Chondrocyte (in vitro differentiated cells): ENCODE measurements around the gene TOMT. TPM values are rescaled to one million over a fixed set of nuclear protein-coding genes. Genes with fewer than 3 reads are reported as not detected.

Experiments
- DNase-seq: peaks from one replicate; pipeline ENCODE4 v3.0.0; 2021; ENCODE audit warnings: mixed read lengths, low spot score
- H3K27ac Mint-ChIP-seq: one replicate; pipeline ENCODE4 v1.8.0; 2021; ENCODE audit warnings: mild to moderate bottlenecking, moderate library complexity, mixed read lengths; ENCODE audit not compliant: unreplicated experiment
- H3K27me3 Mint-ChIP-seq: 2 replicates; pipeline ENCODE4 v1.8.0; 2021; ENCODE audit warnings: low read depth, mixed read lengths
- H3K36me3 Mint-ChIP-seq: 2 replicates; pipeline ENCODE4 v1.8.0; 2021; ENCODE audit warnings: low read depth, mixed read lengths
- H3K4me1 Mint-ChIP-seq: 2 replicates; pipeline ENCODE4 v1.8.0; 2021; ENCODE audit warnings: low read depth, mild to moderate bottlenecking, mixed read lengths
- H3K4me3 Mint-ChIP-seq: one replicate; pipeline ENCODE4 v1.8.0; 2021; ENCODE audit warnings: mild to moderate bottlenecking, moderate library complexity, mixed read lengths; ENCODE audit not compliant: unreplicated experiment
- H3K9me3 Mint-ChIP-seq: 2 replicates; pipeline ENCODE4 v1.8.0; 2021; ENCODE audit warnings: low read depth, mixed read lengths
- CTCF ChIP-seq: fragments of 200-600 bp; sonication (generic); IDR thresholded peaks from 2 replicates; pipeline ENCODE4 v1.5.0; 2021; ENCODE audit warnings: antibody characterized with exemption, mild to moderate bottlenecking, moderate library complexity
- total RNA-seq: library from RNA; stranded (reverse); gene quantifications from 3 replicates; pipeline ENCODE4 v1.2.1, GENCODE V29; 2021

Gene TOMT
- total RNA-seq, 1 donor from 2014 or later, result not detected

GRCh38 chr11:72111300-72112142, 5.8 kb downstream of the TOMT start:
- Mint-ChIP-seq H3K27me3 (no peaks in the 10 kb centered on the region), H3K36me3 (peaks cover 7% of the 10 kb centered on the region)

GRCh38 chr11:72112143-72112977, 6.6 kb downstream of the TOMT start, which contains the start of gene ANAPC15:
TSS of gene ANAPC15 (minus strand) at chr11:72112695. CDS start at chr11:72111276, 1,419 bp downstream.
- H3K4me3 Mint-ChIP-seq, result peak within 1 kb of the TSS; percentile 94
- peak within 1 kb of the TSS; percentile 100 for H3K27ac Mint-ChIP-seq
- H3K4me1 Mint-ChIP-seq, result peaks cover 23% of the 10 kb centered on the region
- H3K36me3 Mint-ChIP-seq, result peaks cover 7% of the 10 kb centered on the region
- H3K9me3 Mint-ChIP-seq, result no peaks in the 10 kb centered on the region
- DNase-seq, result peak; percentile 98
- no peaks in the 10 kb centered on the region for H3K27me3 Mint-ChIP-seq
- TF ChIP-seq CTCF, result no peak

More at GRCh38 chr11:72111300-72112142, 5.8 kb downstream of the TOMT start:
- Mint-ChIP-seq H3K27ac (peak overlapping the region; percentile 100), H3K4me3 (peak overlapping the region; percentile 94), H3K9me3 (no peaks in the 10 kb centered on the region), H3K4me1 (peaks cover 23% of the 10 kb centered on the region)
- no peak for TF ChIP-seq CTCF
- no peak for DNase-seq

GRCh38 chr11:72112978-72113808, 7.5 kb downstream of the TOMT start:
- H3K9me3 Mint-ChIP-seq, result no peaks in the 10 kb centered on the region
- peak overlapping the region; percentile 100 for H3K27ac Mint-ChIP-seq
- no peaks in the 10 kb centered on the region for H3K27me3 Mint-ChIP-seq
- H3K4me3 Mint-ChIP-seq, result peak overlapping the region; percentile 94
- no peak for DNase-seq
- H3K4me1 Mint-ChIP-seq, result peaks cover 23% of the 10 kb centered on the region
- H3K36me3 Mint-ChIP-seq, result peaks cover 7% of the 10 kb centered on the region
- no peak for TF ChIP-seq CTCF

GRCh38 chr11:72114570-72114969, 8.8 kb downstream of the TOMT start:
- Mint-ChIP-seq H3K27me3 (no peaks in the 10 kb centered on the region), H3K36me3 (peaks cover 7% of the 10 kb centered on the region), H3K4me1 (peaks cover 23% of the 10 kb centered on the region), H3K27ac (no peak overlapping the region), H3K4me3 (no peak overlapping the region), H3K9me3 (no peaks in the 10 kb centered on the region)
- no peak for TF ChIP-seq CTCF
- DNase-seq, result no peak
